CD4-positive, alpha-beta T cell (primary cell): Measurements from ENCODE around the gene RGCC. TPM values are rescaled to one million over a fixed set of nuclear protein-coding genes. Genes with fewer than 3 reads are reported as not detected.

Source experiments
- ATAC-seq: fragments of 200-7000 bp; cut with Tn5 transposase; one replicate; pipeline ENCODE4 v1.10.0; 2022; ENCODE audit warnings: mild to moderate bottlenecking; ENCODE audit not compliant: poor library complexity
- CTCF ChIA-PET: fragments of 350-600 bp; sonication (Branson Sonifier 250); formaldehyde crosslinking; loops from one replicate; lab custom pipeline; 2021; ENCODE audit warnings: antibody characterized with exemption, inconsistent platforms; lab: Charles Lee
- POLR2A ChIA-PET: fragments of 350-600 bp; sonication (Branson Sonifier 250); formaldehyde crosslinking; loops from one replicate; lab custom pipeline; 2021; ENCODE audit warnings: antibody characterized with exemption, inconsistent platforms; lab: Charles Lee
- DNase-seq, 14 experiments: peaks; one replicate each; pipeline ENCODE4 v3.0.0-alpha.2; 2013 to 2020; ENCODE audit warnings: mixed read lengths in 2 of 14
- H3K27ac ChIP-seq, 2 donors: one replicate each; pipeline versions ENCODE4 v1.5.1 to v1.7.0; 2013; ENCODE audit warnings: low read length in 2 of 2, low read depth in 1 of 2, mild to moderate bottlenecking in 1 of 2
- H3K27me3 ChIP-seq, 2 experiments: 1 replicate in 1 of 2; 2 replicates in 1 of 2; pipeline versions ENCODE4 v1.6.1 to v1.7.0; 2013; ENCODE audit warnings: low read length in 2 of 2, control low read depth in 1 of 2, mild to moderate bottlenecking in 1 of 2, moderate library complexity in 1 of 2; ENCODE audit not compliant: insufficient read depth in 2 of 2, control insufficient read depth in 1 of 2
- H3K36me3 ChIP-seq: one replicate; pipeline ENCODE4 v1.6.1; 2013; ENCODE audit warnings: low read length, control low read depth; ENCODE audit not compliant: insufficient read depth
- H3K4me1 ChIP-seq: one replicate; pipeline ENCODE4 v1.6.1; 2013; ENCODE audit warnings: low read length, control low read depth; ENCODE audit not compliant: insufficient read depth
- H3K4me3 ChIP-seq: one replicate; pipeline ENCODE4 v1.5.1; 2013; ENCODE audit warnings: mild to moderate bottlenecking, low read length, moderate library complexity
- H3K9me3 ChIP-seq, 2 experiments: 1 replicate in 1 of 2; 2 replicates in 1 of 2; pipeline versions ENCODE4 v1.6.1 to v1.7.0; 2013; ENCODE audit warnings: low read length in 2 of 2, mild to moderate bottlenecking in 2 of 2, control low read depth in 1 of 2, moderate library complexity in 1 of 2; ENCODE audit not compliant: control insufficient read depth in 1 of 2, insufficient read depth in 1 of 2
- H3K27ac Mint-ChIP-seq: one replicate; pipeline ENCODE4 v1.8.0; 2020; ENCODE audit warnings: mixed read lengths
- H3K27me3 Mint-ChIP-seq: one replicate; pipeline ENCODE4 v1.8.0; 2021; ENCODE audit warnings: mixed read lengths
- H3K36me3 Mint-ChIP-seq: one replicate; pipeline ENCODE4 v1.8.0; 2021; ENCODE audit warnings: low read depth, mixed read lengths
- H3K4me1 Mint-ChIP-seq: one replicate; pipeline ENCODE4 v1.8.0; 2021; ENCODE audit warnings: low read depth, mixed read lengths
- H3K4me3 Mint-ChIP-seq: one replicate; pipeline ENCODE4 v1.8.0; 2020; ENCODE audit warnings: mild to moderate bottlenecking, mixed read lengths
- H3K9me3 Mint-ChIP-seq: one replicate; pipeline ENCODE4 v1.8.0; 2020; ENCODE audit warnings: mixed read lengths
- CTCF ChIP-seq: fragments of 200-600 bp; IDR thresholded peaks from one replicate; pipeline ENCODE4 v1.8.0; 2022; ENCODE audit warnings: antibody characterized with exemption, mild to moderate bottlenecking
- intact Hi-C, 2 experiments: fragments of 100-400 bp; cut with DNase I in 1 of 2; cut with micrococcal nuclease in 1 of 2; formaldehyde crosslinking; loops; one replicate each; pipeline versions ENCODE4 v1.15.1 to v1.9.0; 2023 to 2025; cut with DNase I, micrococcal nuclease
- total RNA-seq, 174 experiments: library from RNA in 2 of 174; stranded (reverse) in 2 of 174; gene quantifications; one replicate each; pipeline ENCODE4 v1.2.3 and lab custom pipeline; 2021 to 2026

Gene RGCC
- total RNA-seq, 2 experiments from 2014 or later = 752 to 758 TPM

GRCh38 chr13:41488124-41488523 is 30.8 kb downstream of the RGCC start:
- ChIA-PET CTCF (interaction anchor here (9.0 kb wide), 1 partner anchor 29 kb away, joined by 49 read pairs; the partner anchor contains the start of gene RGCC), POLR2A (interaction anchor here (0.5 to 2.2 kb wide), 12 partner anchors 12 to 505 kb away, joined by 3 to 8 read pairs (median 4); partner anchors contain the start of gene RGCC)
- Histone ChIP-seq H3K9me3 (peaks cover 4 to 8% of the 10 kb centered on the region in 2 experiments), H3K4me1 (peaks cover 34% of the 10 kb centered on the region), H3K27me3 (no peaks in the 10 kb centered on the region), H3K4me3 (peak overlapping the region; percentile 11), H3K36me3 (no peaks in the 10 kb centered on the region), H3K27ac (peak overlapping the region; percentile 18 to 39)
- Mint-ChIP-seq H3K27me3 (no peaks in the 10 kb centered on the region), H3K4me1 (peaks cover 53% of the 10 kb centered on the region), H3K9me3 (peaks cover 12% of the 10 kb centered on the region), H3K27ac (peak overlapping the region; percentile 89), H3K36me3 (peaks cover 40% of the 10 kb centered on the region), H3K4me3 (peak overlapping the region; percentile 81)
- intact Hi-C loops = no loop called here
- DNase-seq (peak in 2 of 14 experiments; percentile 46 to 48), ATAC-seq (peak; percentile 53)
- TF ChIP-seq CTCF = no peak

DNA sequence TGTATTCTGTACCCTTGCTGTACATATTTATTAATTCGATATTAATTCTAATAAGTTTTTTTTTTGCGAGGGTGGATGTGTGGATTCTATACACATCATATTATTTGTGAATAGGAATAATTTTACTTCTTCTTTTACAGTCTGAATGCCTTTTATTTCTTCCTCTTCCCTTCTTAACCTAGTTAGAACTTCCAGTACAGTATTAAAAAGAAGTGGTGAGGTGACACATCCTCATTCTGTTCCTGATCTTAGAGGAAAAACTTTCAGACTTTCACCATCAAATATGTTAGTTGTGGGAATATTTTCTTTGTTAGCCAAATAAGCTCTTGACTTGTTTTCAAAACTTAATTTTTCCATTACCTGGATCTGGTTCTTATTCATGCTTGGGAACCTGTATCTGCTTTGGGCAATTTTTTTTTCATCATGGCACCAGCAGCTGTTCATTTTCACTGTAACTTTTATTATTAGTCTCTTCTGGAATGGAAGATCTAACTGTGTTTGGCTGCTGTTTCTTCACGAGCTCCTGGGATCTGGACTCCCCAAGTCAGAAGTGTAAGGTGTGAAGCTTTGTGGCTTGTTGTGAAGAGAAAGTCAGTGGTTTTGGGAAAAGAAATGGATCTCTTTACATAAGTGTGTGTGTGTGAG is 33.1 kb downstream of the RGCC start:
- H3K36me3 Mint-ChIP-seq = peaks cover 28% of the 10 kb centered on the region
- ChIA-PET POLR2A (interaction anchor here (0.8 to 4.1 kb wide), 6 partner anchors 11 to 135 kb away, joined by 3 to 61 read pairs (median 7); no protein-coding TSS in a partner anchor), CTCF (interaction anchor here (1.3 to 9.0 kb wide), 3 partner anchors 15 to 62 kb away, joined by 3 to 49 read pairs (median 4); partner anchors contain the start of gene RGCC)
- H3K36me3 ChIP-seq = no peaks in the 10 kb centered on the region
- no peak overlapping the region for H3K27ac ChIP-seq
- peak overlapping the region; percentile 100 for H3K27ac Mint-ChIP-seq
- peaks cover 0 to 8% of the 10 kb centered on the region in 2 experiments for H3K9me3 ChIP-seq
- H3K4me3 Mint-ChIP-seq = peak overlapping the region; percentile 72
- peaks cover 7% of the 10 kb centered on the region for H3K9me3 Mint-ChIP-seq
- TF ChIP-seq CTCF = no peak
- DNase-seq (no peak), ATAC-seq (no peak)
- peaks cover 54% of the 10 kb centered on the region for H3K4me1 ChIP-seq
- no peaks in the 10 kb centered on the region for H3K27me3 Mint-ChIP-seq
- no peak overlapping the region for H3K4me3 ChIP-seq
- intact Hi-C loops = no loop called here
- H3K4me1 Mint-ChIP-seq = peaks cover 77% of the 10 kb centered on the region
- H3K27me3 ChIP-seq = no peaks in the 10 kb centered on the region

DNA sequence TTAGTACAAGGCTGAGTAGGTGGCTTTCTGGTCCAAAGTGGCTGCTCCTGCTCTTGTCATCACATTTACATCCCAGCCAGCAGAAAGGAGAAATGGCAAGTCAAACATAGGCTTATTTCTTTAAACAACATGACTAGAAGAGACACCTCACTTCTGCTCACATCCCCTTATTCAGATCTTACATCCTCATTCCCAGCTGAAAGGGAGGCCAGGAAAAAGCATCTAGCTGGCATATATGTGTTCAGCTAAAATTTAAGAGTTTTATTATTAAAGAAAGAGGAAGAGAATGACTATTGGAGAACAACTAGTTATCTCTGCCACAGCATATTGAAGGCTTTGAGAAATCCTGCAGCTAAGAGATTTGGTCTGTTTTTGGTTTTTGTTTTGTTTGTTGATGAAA is 34.1 kb downstream of the RGCC start:
- H3K4me1 Mint-ChIP-seq = peaks cover 84% of the 10 kb centered on the region
- POLR2A ChIA-PET = interaction anchor here (1.6 to 4.1 kb wide), 6 partner anchors 21 to 135 kb away, joined by 3 to 61 read pairs (median 12); no protein-coding TSS in a partner anchor
- H3K36me3 ChIP-seq = no peaks in the 10 kb centered on the region
- DNase-seq (no peak), ATAC-seq (no peak)
- peaks cover 19% of the 10 kb centered on the region for H3K36me3 Mint-ChIP-seq
- H3K9me3 ChIP-seq = no peaks in the 10 kb centered on the region
- no peak overlapping the region for H3K4me3 ChIP-seq
- H3K9me3 Mint-ChIP-seq = no peaks in the 10 kb centered on the region
- CTCF ChIA-PET = interaction anchor here (1.0 to 9.0 kb wide), 5 partner anchors 16 to 79 kb away, joined by 3 to 49 read pairs (median 4); partner anchors contain the start of gene RGCC
- H3K27me3 Mint-ChIP-seq = no peaks in the 10 kb centered on the region
- H3K27ac ChIP-seq = peak overlapping the region; percentile 86 to 94
- peaks cover 61% of the 10 kb centered on the region for H3K4me1 ChIP-seq
- intact Hi-C loops = no loop called here
- TF ChIP-seq CTCF = no peak
- peak overlapping the region; percentile 100 for H3K27ac Mint-ChIP-seq
- peak overlapping the region; percentile 81 for H3K4me3 Mint-ChIP-seq
- H3K27me3 ChIP-seq = no peaks in the 10 kb centered on the region
